ENCODE measurements around the gene RPS15. TPM values are rescaled to one million over a fixed set of nuclear protein-coding genes. Genes with fewer than 3 reads are reported as not detected.
A peak's percentile ranks its signal among the peaks of the same experiment; 100 is the strongest.

Gene RPS15
- total RNA-seq, 1 donor from 2014 or later, result 614 TPM

DNA sequence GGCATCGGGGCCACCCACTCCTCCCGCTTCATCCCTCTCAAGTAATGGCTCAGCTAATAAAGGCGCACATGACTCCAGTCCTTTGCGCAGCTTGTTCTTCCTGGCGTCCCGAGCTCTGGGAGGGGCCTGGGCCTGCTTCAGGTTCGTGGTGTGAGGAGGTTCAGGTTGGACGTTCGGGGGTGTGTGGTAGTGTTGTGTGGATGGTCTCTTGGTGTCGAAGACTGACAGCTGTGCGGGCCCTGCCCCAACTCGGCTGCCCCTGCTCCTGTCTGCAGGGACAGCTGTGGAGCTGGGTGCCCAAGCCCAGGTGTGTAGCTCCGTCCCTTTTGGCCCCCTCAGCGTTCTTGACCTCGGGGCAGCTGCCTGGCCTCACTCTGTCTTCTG, 2.2 kb downstream of the RPS15 start:
- Mint-ChIP-seq H3K27ac (ENCODE audit: unreplicated experiment) (peak overlapping the region; percentile 8), H3K4me3 (ENCODE audit: unreplicated experiment) (peak overlapping the region; percentile 48), H3K4me1 (ENCODE audit: low read depth) (peaks cover 36% of the 10 kb centered on the region), H3K9me3 (ENCODE audit: low read depth) (no peaks in the 10 kb centered on the region), H3K27me3 (ENCODE audit: low read depth) (no peaks in the 10 kb centered on the region), H3K36me3 (ENCODE audit: low read depth) (peaks cover 13% of the 10 kb centered on the region)
- no peak for TF ChIP-seq CTCF (IDR thresholded peaks at IDR 0.05)
- DNase-seq (ENCODE audit: low spot score), result no peak

- Mint-ChIP-seq H3K27me3 (ENCODE audit: low read depth) (no peaks in the 10 kb centered on the region), H3K9me3 (ENCODE audit: low read depth) (no peaks in the 10 kb centered on the region), H3K4me3 (ENCODE audit: unreplicated experiment) (peak overlapping the region; percentile 48), H3K4me1 (ENCODE audit: low read depth) (peaks cover 38% of the 10 kb centered on the region), H3K36me3 (ENCODE audit: low read depth) (peaks cover 13% of the 10 kb centered on the region), H3K27ac (ENCODE audit: unreplicated experiment) (no peak overlapping the region)
- no peak for DNase-seq (ENCODE audit: low spot score)
- TF ChIP-seq CTCF (IDR thresholded peaks at IDR 0.05), result no peak
These were observed 2.8 kb downstream of the RPS15 start for GRCh38 chr19:1441022-1441426.

DNA sequence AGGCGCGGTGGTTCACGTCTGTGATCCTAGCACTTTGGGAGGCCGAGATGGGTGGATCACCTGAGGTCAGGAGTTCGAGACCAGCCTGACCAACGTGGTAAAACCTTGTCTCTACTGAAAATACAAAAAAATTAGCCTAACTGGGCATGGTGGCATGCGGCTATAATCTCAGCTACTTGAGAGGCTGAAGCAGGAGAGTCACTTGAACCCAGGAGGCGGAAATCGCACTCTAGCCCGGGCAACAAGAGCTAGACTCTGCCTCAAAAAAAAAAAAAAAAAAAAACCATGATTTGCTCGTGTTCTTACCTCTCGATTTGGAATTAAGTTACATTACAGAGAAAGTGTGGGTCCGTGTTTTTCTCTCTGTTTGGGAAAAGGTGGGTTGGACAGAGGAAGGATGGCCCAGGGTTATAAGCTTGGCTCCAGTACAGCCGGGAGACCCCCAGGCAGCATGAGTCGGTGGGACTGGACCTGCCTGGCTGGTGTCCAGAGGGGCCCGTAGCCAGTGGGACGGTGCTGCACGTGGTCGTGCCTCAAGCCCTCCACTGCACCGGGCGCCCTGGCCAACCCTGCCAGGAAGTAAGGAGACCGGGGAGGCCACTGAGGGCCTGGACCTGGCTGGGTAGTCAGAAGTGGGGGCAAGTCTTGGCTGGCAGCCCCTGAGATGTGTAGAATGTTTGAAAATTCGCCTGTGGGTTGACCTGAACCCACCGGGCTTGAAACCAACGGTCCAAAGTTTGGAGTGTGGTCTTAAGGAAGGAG, 3.7 kb downstream of the RPS15 start:
- Mint-ChIP-seq H3K4me3 (ENCODE audit: unreplicated experiment) (no peak overlapping the region), H3K27me3 (ENCODE audit: low read depth) (no peaks in the 10 kb centered on the region), H3K4me1 (ENCODE audit: low read depth) (peaks cover 38% of the 10 kb centered on the region), H3K9me3 (ENCODE audit: low read depth) (no peaks in the 10 kb centered on the region), H3K36me3 (ENCODE audit: low read depth) (peaks cover 13% of the 10 kb centered on the region), H3K27ac (ENCODE audit: unreplicated experiment) (no peak overlapping the region)
- no peak for TF ChIP-seq CTCF (IDR thresholded peaks at IDR 0.05)
- DNase-seq (ENCODE audit: low spot score), result peak; percentile 88

- no peak for DNase-seq (ENCODE audit: low spot score)
- peaks cover 12% of the 10 kb centered on the region for H3K36me3 Mint-ChIP-seq (ENCODE audit: low read depth)
- H3K4me3 Mint-ChIP-seq (ENCODE audit: unreplicated experiment), result peak overlapping the region; percentile 62
- no peak overlapping the region for H3K27ac Mint-ChIP-seq (ENCODE audit: unreplicated experiment)
- peaks cover 4% of the 10 kb centered on the region for H3K27me3 Mint-ChIP-seq (ENCODE audit: low read depth)
- H3K4me1 Mint-ChIP-seq (ENCODE audit: low read depth), result peaks cover 28% of the 10 kb centered on the region
- TF ChIP-seq CTCF (IDR thresholded peaks at IDR 0.05), result peak; percentile 96
- H3K9me3 Mint-ChIP-seq (ENCODE audit: low read depth), result no peaks in the 10 kb centered on the region
These were observed 7.2 kb downstream of the RPS15 start for GRCh38 chr19:1445185-1445931.

GRCh38 chr19:1445932-1446712, 7.9 kb downstream of the RPS15 start:
- Mint-ChIP-seq H3K9me3 (ENCODE audit: low read depth) (no peaks in the 10 kb centered on the region), H3K27me3 (ENCODE audit: low read depth) (peaks cover 11% of the 10 kb centered on the region), H3K4me1 (ENCODE audit: low read depth) (peaks cover 27% of the 10 kb centered on the region), H3K27ac (ENCODE audit: unreplicated experiment) (no peak overlapping the region), H3K36me3 (ENCODE audit: low read depth) (peaks cover 9% of the 10 kb centered on the region), H3K4me3 (ENCODE audit: unreplicated experiment) (no peak overlapping the region)
- no peak for TF ChIP-seq CTCF (IDR thresholded peaks at IDR 0.05)
- DNase-seq (ENCODE audit: low spot score), result no peak

All from chondrocyte (in vitro differentiated cells).